GM12872 (cell line): ENCODE measurements around the gene DLGAP4.

Source experiments
- CTCF ChIP-seq: IDR thresholded peaks from 3 replicates; pipeline ENCODE4 v1.5.1; 2011; ENCODE audit warnings: low read depth, mild to moderate bottlenecking, low read length, moderate library complexity; ENCODE audit not compliant: insufficient read depth

DLGAP4 gene

GRCh38 chr20:36298061-36298460 lies 8.1 kb upstream of the DLGAP4 start:
- TF ChIP-seq CTCF: no peak

- no peak for TF ChIP-seq CTCF
Measured at GRCh38 chr20:36298795-36299339, 7.3 kb upstream of the DLGAP4 start.

- no peak for TF ChIP-seq CTCF
Measured at GRCh38 chr20:36299459-36299858, 6.7 kb upstream of the DLGAP4 start.

- TF ChIP-seq CTCF: no peak
Measured at GRCh38 chr20:36301359-36302119, 4.6 kb upstream of the DLGAP4 start.

- no peak for TF ChIP-seq CTCF
Measured at GRCh38 chr20:36303020-36303595, 3.0 kb upstream of the DLGAP4 start.

GRCh38 chr20:36303831-36304230 lies 2.3 kb upstream of the DLGAP4 start:
- TF ChIP-seq CTCF: no peak

GRCh38 chr20:36304786-36305495 lies 1.2 kb upstream of the DLGAP4 start:
- TF ChIP-seq CTCF: no peak
